ENCODE results near the gene NAALADL2.

NAALADL2 gene

DNA sequence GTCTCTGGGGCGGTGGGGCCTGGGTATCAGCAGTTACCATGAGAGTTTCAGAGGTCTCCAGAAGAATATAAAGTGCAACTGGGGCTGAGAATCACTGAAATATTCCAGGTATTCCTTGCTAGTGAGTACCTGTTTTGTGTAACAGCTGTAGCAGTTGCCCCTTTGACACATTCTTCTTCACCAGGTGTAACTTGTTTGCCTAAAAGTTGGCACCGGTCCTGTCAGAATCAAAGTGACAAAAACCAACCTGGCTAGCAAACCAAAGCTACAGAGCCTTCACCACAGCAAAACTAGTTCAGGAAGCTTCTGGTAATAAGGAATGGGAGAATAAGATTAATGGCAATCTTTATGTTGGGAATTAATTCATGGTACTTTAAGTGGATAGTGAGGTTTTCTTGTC lies 296.0 kb downstream of the NAALADL2 start:
- Histone ChIP-seq H3K4ac (ENCODE audit: low read depth, low read length) (no peak overlapping the region), H3K4me2 (ENCODE audit: low read length) (no peak overlapping the region), H3K4me3 (ENCODE audit: low read depth, low read length) (no peak overlapping the region), H4K12ac (ENCODE audit: low read depth, low read length) (no peak overlapping the region), H2BK120ac (ENCODE audit: insufficient read depth, low read length, poor library complexity) (no peak overlapping the region), H3K27ac (ENCODE audit: low read depth, low read length) (no peak overlapping the region), H2BK5ac (ENCODE audit: low read depth, low read length, poor library complexity) (no peak overlapping the region), H3K14ac (ENCODE audit: low read length) (no peak overlapping the region), H2AFZ (ENCODE audit: insufficient read depth, low read length, poor library complexity) (no peak overlapping the region), H4K91ac (ENCODE audit: low read depth, low read length) (no peak overlapping the region), H3K36me3 (ENCODE audit: control insufficient read depth in 1 of 2, insufficient read depth in 2 of 2, low read length in 2 of 2) (no peaks in the 10 kb centered on the region), H2BK12ac (ENCODE audit: low read length) (no peak overlapping the region), H3K9me3 (ENCODE audit: insufficient read depth, low read depth, low read length) (no peaks in the 10 kb centered on the region), H4K8ac (ENCODE audit: low read depth, low read length) (no peak overlapping the region), H3K79me1 (ENCODE audit: low read length) (no peaks in the 10 kb centered on the region), H3K4me1 (ENCODE audit: control insufficient read depth in 1 of 2, insufficient read depth in 2 of 2, low read length in 2 of 2) (peaks cover 0 to 5% of the 10 kb centered on the region in 2 experiments), H2AK5ac (ENCODE audit: low read length) (no peak overlapping the region), H3K18ac (ENCODE audit: low read length) (no peak overlapping the region), H3K27me3 (ENCODE audit: insufficient read depth, low read length) (no peaks in the 10 kb centered on the region), H3K9ac (ENCODE audit: low read length) (no peak overlapping the region), H3K79me2 (ENCODE audit: control insufficient read depth, insufficient read depth, low read length, poor library complexity) (no peaks in the 10 kb centered on the region), H3K23ac (ENCODE audit: low read length) (no peak overlapping the region)
- WGBS (ENCODE audit: extremely low coverage, insufficient coverage, insufficient read length) = no CpG with 5 or more reads among the region's 2 CpGs
- DNase-seq = no peak

DNA sequence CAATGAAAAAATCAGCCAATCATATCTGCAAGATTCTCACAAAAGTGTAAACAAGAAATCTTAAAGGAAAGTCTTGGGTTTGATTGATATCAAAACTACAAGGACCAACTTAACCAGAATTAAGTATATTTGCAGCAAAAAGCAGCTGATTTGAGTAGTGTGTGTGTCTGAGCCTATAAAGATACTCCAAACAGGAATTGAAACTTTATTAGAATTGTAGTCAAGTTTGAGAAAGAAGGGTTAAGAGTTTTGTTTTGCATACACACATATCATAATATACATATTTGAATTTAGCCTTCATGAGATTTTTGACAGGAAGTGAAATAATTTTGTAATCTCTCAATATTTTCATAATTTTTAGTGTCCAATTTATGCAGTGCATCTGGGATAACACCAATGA lies 300.1 kb downstream of the NAALADL2 start:
- Histone ChIP-seq H3K4me2 (ENCODE audit: low read length) (no peak overlapping the region), H2BK120ac (ENCODE audit: insufficient read depth, low read length, poor library complexity) (no peak overlapping the region), H3K4me3 (ENCODE audit: low read depth, low read length) (no peak overlapping the region), H3K79me1 (ENCODE audit: low read length) (no peaks in the 10 kb centered on the region), H3K4me1 (ENCODE audit: control insufficient read depth in 1 of 2, insufficient read depth in 2 of 2, low read length in 2 of 2) (peaks cover 0 to 2% of the 10 kb centered on the region in 2 experiments), H4K12ac (ENCODE audit: low read depth, low read length) (no peak overlapping the region), H3K79me2 (ENCODE audit: control insufficient read depth, insufficient read depth, low read length, poor library complexity) (no peaks in the 10 kb centered on the region), H2AK5ac (ENCODE audit: low read length) (no peak overlapping the region), H3K4ac (ENCODE audit: low read depth, low read length) (no peak overlapping the region), H4K8ac (ENCODE audit: low read depth, low read length) (no peak overlapping the region), H3K14ac (ENCODE audit: low read length) (no peak overlapping the region), H2BK12ac (ENCODE audit: low read length) (no peak overlapping the region), H3K9me3 (ENCODE audit: insufficient read depth, low read depth, low read length) (no peaks in the 10 kb centered on the region), H4K91ac (ENCODE audit: low read depth, low read length) (no peak overlapping the region), H2AFZ (ENCODE audit: insufficient read depth, low read length, poor library complexity) (no peak overlapping the region), H3K23ac (ENCODE audit: low read length) (no peak overlapping the region), H3K18ac (ENCODE audit: low read length) (no peak overlapping the region), H3K27me3 (ENCODE audit: insufficient read depth, low read length) (no peaks in the 10 kb centered on the region), H3K27ac (ENCODE audit: low read depth, low read length) (no peak overlapping the region), H3K36me3 (ENCODE audit: control insufficient read depth in 1 of 2, insufficient read depth in 2 of 2, low read length in 2 of 2) (no peaks in the 10 kb centered on the region), H2BK5ac (ENCODE audit: low read depth, low read length, poor library complexity) (no peak overlapping the region), H3K9ac (ENCODE audit: low read length) (no peak overlapping the region)
- no peak for DNase-seq

DNA sequence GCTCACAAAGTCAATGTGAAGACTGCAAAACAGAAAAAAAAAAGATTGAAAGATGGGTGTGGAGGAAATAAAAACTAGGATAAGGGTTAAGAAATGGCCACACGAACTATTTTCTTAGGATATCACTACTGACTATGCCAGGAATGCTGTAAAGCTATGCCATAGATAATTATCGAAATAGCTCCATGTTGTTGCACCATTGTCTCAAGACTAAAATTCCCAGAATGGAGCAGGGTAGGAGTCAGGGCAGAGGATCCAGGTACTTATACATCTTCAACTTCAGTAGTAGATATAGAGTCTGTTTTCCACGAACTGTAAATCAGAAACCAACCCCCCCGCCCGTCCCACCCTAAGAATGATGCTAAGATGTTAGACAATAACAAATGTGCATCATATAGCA lies 302.2 kb downstream of the NAALADL2 start:
- no peak overlapping the region for H2BK5ac ChIP-seq (ENCODE audit: low read depth, low read length, poor library complexity)
- peak; percentile 73 to 95 for DNase-seq
- no peak overlapping the region for H2AK5ac ChIP-seq (ENCODE audit: low read length)
- H3K4me2 ChIP-seq (ENCODE audit: low read length) = no peak overlapping the region
- no CpG with 5 or more reads among the region's 5 CpGs for WGBS (ENCODE audit: extremely low coverage, insufficient coverage, insufficient read length)
- no peak overlapping the region for H3K23ac ChIP-seq (ENCODE audit: low read length)
- no peak overlapping the region for H3K27ac ChIP-seq (ENCODE audit: low read depth, low read length)
- no peak overlapping the region for H3K9ac ChIP-seq (ENCODE audit: low read length)
- H3K4ac ChIP-seq (ENCODE audit: low read depth, low read length) = no peak overlapping the region
- no peak overlapping the region for H3K4me3 ChIP-seq (ENCODE audit: low read depth, low read length)
- H2BK12ac ChIP-seq (ENCODE audit: low read length) = no peak overlapping the region
- no peaks in the 10 kb centered on the region for H3K79me2 ChIP-seq (ENCODE audit: control insufficient read depth, insufficient read depth, low read length, poor library complexity)
- no peaks in the 10 kb centered on the region for H3K27me3 ChIP-seq (ENCODE audit: insufficient read depth, low read length)
- H3K14ac ChIP-seq (ENCODE audit: low read length) = no peak overlapping the region
- no peak overlapping the region for H2BK120ac ChIP-seq (ENCODE audit: insufficient read depth, low read length, poor library complexity)
- no peaks in the 10 kb centered on the region for H3K79me1 ChIP-seq (ENCODE audit: low read length)
- H3K18ac ChIP-seq (ENCODE audit: low read length) = no peak overlapping the region
- no peak overlapping the region for H4K91ac ChIP-seq (ENCODE audit: low read depth, low read length)
- no peak overlapping the region for H2AFZ ChIP-seq (ENCODE audit: insufficient read depth, low read length, poor library complexity)
- H4K8ac ChIP-seq (ENCODE audit: low read depth, low read length) = no peak overlapping the region
- no peaks in the 10 kb centered on the region for H3K36me3 ChIP-seq (ENCODE audit: control insufficient read depth in 1 of 2, insufficient read depth in 2 of 2, low read length in 2 of 2)
- no peaks in the 10 kb centered on the region for H3K9me3 ChIP-seq (ENCODE audit: insufficient read depth, low read depth, low read length)
- H4K12ac ChIP-seq (ENCODE audit: low read depth, low read length) = no peak overlapping the region
- H3K4me1 ChIP-seq (ENCODE audit: control insufficient read depth in 1 of 2, insufficient read depth in 2 of 2, low read length in 2 of 2) = no peaks in the 10 kb centered on the region

DNA sequence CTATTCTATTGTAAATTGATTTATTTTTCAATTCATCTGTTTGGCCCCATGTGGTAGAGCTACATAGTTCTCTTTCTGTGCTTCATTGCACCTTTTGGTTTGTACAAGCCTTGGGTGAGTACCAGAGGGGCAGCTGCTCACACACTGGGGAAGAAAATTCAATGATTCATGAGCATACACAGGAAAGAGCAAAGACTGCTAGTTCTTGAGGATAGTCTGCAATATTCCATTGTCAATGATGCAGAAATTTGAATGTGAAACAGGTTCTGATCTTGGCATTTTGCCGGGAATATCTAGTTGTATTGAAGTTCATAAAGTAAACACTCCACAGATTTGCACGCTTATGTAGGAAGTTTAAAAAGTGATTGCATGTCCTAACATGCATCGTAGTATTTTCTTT lies 304.6 kb downstream of the NAALADL2 start:
- no peak overlapping the region for H3K4me3 ChIP-seq (ENCODE audit: low read depth, low read length)
- no peak overlapping the region for H4K91ac ChIP-seq (ENCODE audit: low read depth, low read length)
- H4K12ac ChIP-seq (ENCODE audit: low read depth, low read length) = no peak overlapping the region
- no peaks in the 10 kb centered on the region for H3K79me2 ChIP-seq (ENCODE audit: control insufficient read depth, insufficient read depth, low read length, poor library complexity)
- WGBS (ENCODE audit: extremely low coverage, insufficient coverage, insufficient read length) = no CpG with 5 or more reads among the region's 3 CpGs
- no peak overlapping the region for H3K27ac ChIP-seq (ENCODE audit: low read depth, low read length)
- H3K4ac ChIP-seq (ENCODE audit: low read depth, low read length) = no peak overlapping the region
- no peaks in the 10 kb centered on the region for H3K36me3 ChIP-seq (ENCODE audit: control insufficient read depth in 1 of 2, insufficient read depth in 2 of 2, low read length in 2 of 2)
- no peak overlapping the region for H2AK5ac ChIP-seq (ENCODE audit: low read length)
- no peak overlapping the region for H2BK5ac ChIP-seq (ENCODE audit: low read depth, low read length, poor library complexity)
- no peak overlapping the region for H3K9ac ChIP-seq (ENCODE audit: low read length)
- no peaks in the 10 kb centered on the region for H3K79me1 ChIP-seq (ENCODE audit: low read length)
- H3K18ac ChIP-seq (ENCODE audit: low read length) = no peak overlapping the region
- no peak overlapping the region for H3K14ac ChIP-seq (ENCODE audit: low read length)
- H2BK12ac ChIP-seq (ENCODE audit: low read length) = no peak overlapping the region
- no peak for DNase-seq
- H2AFZ ChIP-seq (ENCODE audit: insufficient read depth, low read length, poor library complexity) = no peak overlapping the region
- H3K23ac ChIP-seq (ENCODE audit: low read length) = no peak overlapping the region
- no peaks in the 10 kb centered on the region for H3K4me1 ChIP-seq (ENCODE audit: control insufficient read depth in 1 of 2, insufficient read depth in 2 of 2, low read length in 2 of 2)
- H4K8ac ChIP-seq (ENCODE audit: low read depth, low read length) = no peak overlapping the region
- H3K9me3 ChIP-seq (ENCODE audit: insufficient read depth, low read depth, low read length) = no peaks in the 10 kb centered on the region
- H2BK120ac ChIP-seq (ENCODE audit: insufficient read depth, low read length, poor library complexity) = no peak overlapping the region
- H3K4me2 ChIP-seq (ENCODE audit: low read length) = no peak overlapping the region
- no peaks in the 10 kb centered on the region for H3K27me3 ChIP-seq (ENCODE audit: insufficient read depth, low read length)

Measured in trophoblast cell (in vitro differentiated cells and primary cell).